ENCODE results near the gene STX8.

DNA sequence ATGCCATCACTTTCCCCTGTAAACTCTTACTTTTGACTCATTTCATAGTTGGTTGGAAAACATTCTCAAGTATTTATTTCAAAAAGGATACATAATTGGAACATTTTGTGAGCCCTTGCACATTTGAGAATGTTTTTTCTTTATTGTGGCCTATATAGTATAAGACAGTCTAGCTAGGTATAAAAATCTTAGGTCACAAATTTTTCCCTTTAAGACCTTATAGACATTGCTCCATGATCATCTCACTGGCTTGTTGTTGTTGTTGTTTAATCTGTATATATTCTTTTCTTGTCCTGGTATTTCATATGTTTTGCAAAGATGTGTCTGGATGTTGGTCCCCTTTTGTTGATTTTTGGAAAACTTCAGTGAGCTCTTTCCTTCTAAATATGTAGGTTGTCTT is 360.2 kb downstream of the STX8 start:
- no peak for TF ChIP-seq ATF2 (CRISPR knock-in tag; IDR thresholded peaks at IDR 0.05)
- TF ChIP-seq ZNF212 (CRISPR knock-in tag; IDR thresholded peaks at IDR 0.05), result no peak
- TF ChIP-seq, protein P1, sequence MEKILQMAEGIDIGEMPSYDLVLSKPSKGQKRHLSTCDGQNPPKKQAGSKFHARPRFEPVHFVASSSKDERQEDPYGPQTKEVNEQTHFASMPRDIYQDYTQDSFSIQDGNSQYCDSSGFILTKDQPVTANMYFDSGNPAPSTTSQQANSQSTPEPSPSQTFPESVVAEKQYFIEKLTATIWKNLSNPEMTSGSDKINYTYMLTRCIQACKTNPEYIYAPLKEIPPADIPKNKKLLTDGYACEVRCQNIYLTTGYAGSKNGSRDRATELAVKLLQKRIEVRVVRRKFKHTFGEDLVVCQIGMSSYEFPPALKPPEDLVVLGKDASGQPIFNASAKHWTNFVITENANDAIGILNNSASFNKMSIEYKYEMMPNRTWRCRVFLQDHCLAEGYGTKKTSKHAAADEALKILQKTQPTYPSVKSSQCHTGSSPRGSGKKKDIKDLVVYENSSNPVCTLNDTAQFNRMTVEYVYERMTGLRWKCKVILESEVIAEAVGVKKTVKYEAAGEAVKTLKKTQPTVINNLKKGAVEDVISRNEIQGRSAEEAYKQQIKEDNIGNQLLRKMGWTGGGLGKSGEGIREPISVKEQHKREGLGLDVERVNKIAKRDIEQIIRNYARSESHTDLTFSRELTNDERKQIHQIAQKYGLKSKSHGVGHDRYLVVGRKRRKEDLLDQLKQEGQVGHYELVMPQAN (IDR thresholded peaks at IDR 0.05; ENCODE audit: borderline replicate concordance), result no peak
- no peak for TF ChIP-seq CREM (IDR thresholded peaks at IDR 0.05; ENCODE audit: low read depth)
- no peak for TF ChIP-seq ZNF778 (CRISPR knock-in tag; IDR thresholded peaks at IDR 0.05)
- TF ChIP-seq GATAD2B (IDR thresholded peaks at IDR 0.05; ENCODE audit: borderline replicate concordance), result no peak
- no peak for TF ChIP-seq ZNF274 (IDR thresholded peaks at IDR 0.05; ENCODE audit: borderline replicate concordance, low read depth, low read length)
- TF ChIP-seq ZNF780A (CRISPR knock-in tag; IDR thresholded peaks at IDR 0.05), result no peak
